ENCODE measurements around the gene RFC3. TPM values are rescaled to one million over a fixed set of nuclear protein-coding genes. Genes with fewer than 3 reads are reported as not detected.
A peak's percentile ranks its signal among the peaks of the same experiment; 100 is the strongest.
"Not testable (repeated sequence)": the region's sequence is repeated elsewhere in the genome, so short reads cannot be mapped to it uniquely, and the experiment has no call there.

The RFC3 gene
- total and polyA plus RNA-seq, 8 donors, result 8.0 to 27.3 (median 20.9) TPM

DNA sequence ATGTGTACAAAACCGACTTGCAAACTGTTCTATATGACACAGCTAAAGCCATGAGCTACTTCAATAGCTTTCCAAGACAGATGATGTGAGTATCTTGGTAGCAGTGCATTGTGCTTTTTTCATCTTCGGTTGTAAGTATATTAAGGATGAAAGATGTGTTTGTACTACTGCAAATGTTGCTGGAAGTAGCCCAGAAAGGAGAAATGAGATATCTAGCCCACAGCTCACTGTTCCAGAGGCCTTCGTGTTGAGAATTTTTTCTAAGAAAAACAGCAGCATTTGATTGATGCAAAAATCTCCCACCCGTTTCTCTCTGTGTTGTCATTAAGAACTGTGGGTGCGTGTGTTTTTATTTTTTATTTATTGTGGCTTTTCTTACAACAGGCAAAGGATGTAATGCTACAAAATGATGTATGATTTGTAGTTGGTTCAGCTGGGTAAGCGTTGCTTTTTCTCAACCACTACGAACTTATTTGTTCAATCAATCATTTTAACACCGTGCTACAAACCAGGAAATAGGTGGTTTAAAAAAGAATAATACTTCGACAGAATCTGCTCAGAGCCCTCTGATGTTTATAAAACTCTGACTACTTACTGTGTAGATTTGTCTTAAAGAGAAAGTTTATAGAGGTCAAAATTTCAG is 41.6 kb upstream of the RFC3 start:
- DNase-seq, result no peak
- ATAC-seq, result no peak
- no peaks in the 10 kb centered on the region for H3K27me3 ChIP-seq
- no peaks in the 10 kb centered on the region for H3K4me1 ChIP-seq
- TF ChIP-seq, protein P1, sequence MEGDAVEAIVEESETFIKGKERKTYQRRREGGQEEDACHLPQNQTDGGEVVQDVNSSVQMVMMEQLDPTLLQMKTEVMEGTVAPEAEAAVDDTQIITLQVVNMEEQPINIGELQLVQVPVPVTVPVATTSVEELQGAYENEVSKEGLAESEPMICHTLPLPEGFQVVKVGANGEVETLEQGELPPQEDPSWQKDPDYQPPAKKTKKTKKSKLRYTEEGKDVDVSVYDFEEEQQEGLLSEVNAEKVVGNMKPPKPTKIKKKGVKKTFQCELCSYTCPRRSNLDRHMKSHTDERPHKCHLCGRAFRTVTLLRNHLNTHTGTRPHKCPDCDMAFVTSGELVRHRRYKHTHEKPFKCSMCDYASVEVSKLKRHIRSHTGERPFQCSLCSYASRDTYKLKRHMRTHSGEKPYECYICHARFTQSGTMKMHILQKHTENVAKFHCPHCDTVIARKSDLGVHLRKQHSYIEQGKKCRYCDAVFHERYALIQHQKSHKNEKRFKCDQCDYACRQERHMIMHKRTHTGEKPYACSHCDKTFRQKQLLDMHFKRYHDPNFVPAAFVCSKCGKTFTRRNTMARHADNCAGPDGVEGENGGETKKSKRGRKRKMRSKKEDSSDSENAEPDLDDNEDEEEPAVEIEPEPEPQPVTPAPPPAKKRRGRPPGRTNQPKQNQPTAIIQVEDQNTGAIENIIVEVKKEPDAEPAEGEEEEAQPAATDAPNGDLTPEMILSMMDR (IDR thresholded peaks at IDR 0.05), result no peak
- no peaks in the 10 kb centered on the region for H3K9me3 ChIP-seq
- no peak overlapping the region for H3K27ac ChIP-seq
- no peak overlapping the region for H3K4me3 ChIP-seq
- intact Hi-C loops (cut with DNase I), result no loop called here
- H3K36me3 ChIP-seq, result no peaks in the 10 kb centered on the region

DNA sequence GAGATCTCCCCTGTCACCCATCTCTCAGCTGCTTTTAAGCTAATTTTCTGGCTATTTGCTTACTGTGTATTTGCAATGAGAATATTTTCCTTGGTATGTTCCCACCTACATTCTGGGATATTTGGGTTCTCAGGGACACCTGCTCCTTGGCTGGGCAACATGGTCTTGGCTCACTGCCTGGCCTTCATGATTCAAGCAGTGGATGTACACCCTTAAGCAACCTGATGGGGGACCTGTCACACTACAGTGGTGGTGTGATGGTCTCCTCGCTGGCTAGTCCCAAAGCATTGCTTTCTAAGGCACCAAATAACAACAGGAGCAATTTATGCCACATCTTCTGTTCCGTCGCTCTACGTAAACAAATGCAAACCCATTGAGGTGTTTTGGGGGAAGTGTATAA is 35.3 kb upstream of the RFC3 start:
- DNase-seq (no peak), ATAC-seq (no peak)
- Histone ChIP-seq H3K4me3 (no peak overlapping the region), H3K36me3 (no peaks in the 10 kb centered on the region), H3K27me3 (no peaks in the 10 kb centered on the region), H3K9me3 (no peaks in the 10 kb centered on the region), H3K4me1 (peaks cover 0 to 4% of the 10 kb centered on the region in 2 donors), H3K27ac (no peak overlapping the region)
- TF ChIP-seq, protein P1 (IDR thresholded peaks at IDR 0.05), result no peak
- intact Hi-C loops (cut with DNase I), result no loop called here

DNA sequence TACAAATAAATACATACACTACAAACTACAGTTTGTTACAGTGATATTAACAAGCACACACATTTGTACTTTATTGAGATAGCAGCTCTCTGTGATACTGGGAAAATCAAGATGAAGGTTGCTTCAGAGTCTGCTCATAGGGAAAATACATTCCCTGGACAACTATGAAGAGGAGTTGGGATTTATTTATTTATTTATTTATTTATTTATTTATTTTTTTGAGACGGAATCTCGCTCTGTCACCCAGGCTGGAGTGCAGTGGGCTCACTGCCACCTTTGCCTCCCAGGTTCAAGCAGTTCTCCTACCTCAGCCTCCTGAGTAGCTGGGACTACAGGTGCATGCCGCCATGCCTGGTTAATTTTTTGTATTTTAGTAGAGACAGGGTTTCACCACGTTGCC is 34.7 kb upstream of the RFC3 start:
- ATAC-seq; H3K27me3 ChIP-seq; H3K4me3 ChIP-seq; H3K27ac ChIP-seq; intact Hi-C loops (cut with DNase I); H3K9me3 ChIP-seq; H3K4me1 ChIP-seq; DNase-seq; H3K36me3 ChIP-seq: not testable (repeated sequence)

DNA sequence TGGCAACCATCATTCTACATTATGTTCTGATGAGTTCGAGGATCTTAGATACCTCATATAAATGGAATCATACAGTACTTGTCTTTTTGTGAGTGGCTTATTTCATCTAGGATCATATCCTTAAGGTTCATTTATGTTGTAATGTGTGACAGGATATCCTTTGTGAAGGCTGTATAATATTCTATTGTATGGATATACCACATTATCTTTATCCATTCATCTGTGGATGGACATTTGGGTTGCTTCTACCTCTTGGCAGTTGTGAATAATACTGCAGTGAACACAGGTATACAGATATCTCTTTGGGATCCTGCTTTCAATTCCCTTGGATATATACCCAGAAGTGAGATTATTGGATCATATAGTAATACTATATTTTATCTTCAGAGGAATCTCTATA is 33.2 kb upstream of the RFC3 start:
- Histone ChIP-seq H3K27ac (no peak overlapping the region), H3K4me1 (peaks cover 0 to 4% of the 10 kb centered on the region in 2 donors), H3K9me3 (no peaks in the 10 kb centered on the region), H3K27me3 (no peaks in the 10 kb centered on the region), H3K36me3 (no peaks in the 10 kb centered on the region), H3K4me3 (no peak overlapping the region)
- intact Hi-C loops (cut with DNase I), result no loop called here
- TF ChIP-seq, protein P1 (IDR thresholded peaks at IDR 0.05), result no peak
- DNase-seq, result no peak
- ATAC-seq, result no peak

DNA sequence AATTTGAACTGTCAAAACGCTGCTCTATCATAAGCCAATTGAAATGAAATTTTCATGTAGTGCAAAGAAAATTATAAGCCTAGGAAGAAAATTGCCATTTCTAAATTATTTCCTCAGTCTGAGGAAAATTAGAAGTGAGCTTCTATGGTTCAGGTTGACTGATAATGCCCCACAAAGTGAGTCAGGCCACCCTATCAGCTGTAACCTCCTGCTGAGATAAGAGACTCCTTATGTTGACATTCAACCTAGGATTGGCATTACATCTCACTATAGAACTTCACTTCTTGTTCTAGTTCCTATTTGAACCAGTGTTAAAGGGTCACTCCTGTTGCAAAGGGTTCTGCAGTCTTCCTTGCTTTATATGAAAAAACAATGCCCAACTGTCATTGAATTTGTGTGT is 32.6 kb upstream of the RFC3 start:
- Histone ChIP-seq H3K27me3 (no peaks in the 10 kb centered on the region), H3K27ac (no peak overlapping the region), H3K36me3 (no peaks in the 10 kb centered on the region), H3K9me3 (no peaks in the 10 kb centered on the region), H3K4me3 (no peak overlapping the region), H3K4me1 (peaks cover 0 to 4% of the 10 kb centered on the region in 2 donors)
- ATAC-seq (no peak), DNase-seq (no peak)
- intact Hi-C loops (cut with DNase I), result no loop called here
- TF ChIP-seq, protein P1 (IDR thresholded peaks at IDR 0.05), result no peak

DNA sequence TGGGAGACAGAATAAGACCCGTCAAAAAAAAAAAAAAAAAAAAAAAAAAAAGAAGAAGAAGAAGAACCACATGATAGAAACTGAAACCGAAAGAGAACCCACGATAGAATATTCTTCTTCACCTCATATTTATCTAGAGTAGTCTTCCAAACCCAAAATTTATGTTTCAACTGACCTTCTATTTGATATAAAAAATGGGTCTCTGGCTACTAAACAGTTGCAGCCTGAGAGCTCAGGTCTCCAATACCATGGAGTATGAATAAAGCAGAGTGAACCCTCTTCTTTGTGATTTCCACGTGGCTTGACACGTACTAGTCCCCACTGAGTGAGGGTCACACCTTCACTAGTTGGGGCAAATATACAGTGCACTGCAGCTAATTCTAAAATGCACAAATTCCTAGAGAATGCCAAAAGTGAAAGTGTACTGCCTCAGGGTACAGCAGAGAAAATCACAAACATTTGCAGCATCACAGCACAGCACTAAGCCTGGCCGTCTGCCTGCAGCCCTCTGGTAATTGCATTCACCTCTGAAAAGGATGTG is 30.8 kb upstream of the RFC3 start:
- Histone ChIP-seq H3K9me3 (no peaks in the 10 kb centered on the region), H3K4me3 (peak overlapping the region; percentile 4 to 34), H3K27me3 (no peaks in the 10 kb centered on the region), H3K36me3 (no peaks in the 10 kb centered on the region), H3K27ac (no peak overlapping the region), H3K4me1 (peaks cover 0 to 4% of the 10 kb centered on the region in 2 donors)
- DNase-seq (no peak), ATAC-seq (no peak)
- intact Hi-C loops (cut with DNase I), result no loop called here
- TF ChIP-seq, protein P1 (IDR thresholded peaks at IDR 0.05), result no peak

Data from left lung (tissue), 10 donors.